Activated CD8-positive, alpha-beta memory T cell treated with anti-CD3 and anti-CD28 coated beads, Interleukin-2, amount 50 U/mL, for 1 hour (primary cell): ENCODE results near the gene ASB12.
A peak's percentile ranks its signal among the peaks of the same experiment; 100 is the strongest.
"Not testable (repeated sequence)": the region's sequence is repeated elsewhere in the genome, so short reads cannot be mapped to it uniquely, and the experiment has no call there.

Experiments used
- DNase-seq: peaks from one replicate; pipeline ENCODE4 v3.0.0-alpha.2; 2020; ENCODE audit errors: extremely low read depth

The ASB12 gene

GRCh38 chrX:64230123-64230970 lies at the start of gene ASB12:
TSS of gene ASB12 (minus strand) at chrX:64230607. CDS start at chrX:64225650, 4,957 bp downstream.
- DNase-seq: no peak

DNA sequence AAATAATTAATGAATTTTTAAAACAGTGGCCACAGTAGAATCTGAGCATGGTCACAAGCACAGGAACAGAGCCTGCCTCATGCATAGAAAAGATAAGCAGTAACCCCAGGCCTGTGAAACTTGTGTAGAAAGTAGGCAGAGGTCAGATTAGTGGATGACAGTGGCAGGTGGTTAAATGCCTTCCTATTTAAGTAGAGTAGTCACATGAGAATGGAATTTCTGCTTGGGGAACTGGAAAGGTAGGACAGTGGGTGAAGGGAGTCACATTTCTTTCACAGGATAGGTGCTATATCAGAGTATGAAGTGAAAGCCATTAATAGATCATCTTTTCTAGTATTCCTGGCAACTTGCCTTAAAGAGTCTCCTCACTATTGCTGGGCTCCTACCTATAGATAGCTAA lies 34.9 kb upstream of the ASB12 start:
- DNase-seq: no peak

DNA sequence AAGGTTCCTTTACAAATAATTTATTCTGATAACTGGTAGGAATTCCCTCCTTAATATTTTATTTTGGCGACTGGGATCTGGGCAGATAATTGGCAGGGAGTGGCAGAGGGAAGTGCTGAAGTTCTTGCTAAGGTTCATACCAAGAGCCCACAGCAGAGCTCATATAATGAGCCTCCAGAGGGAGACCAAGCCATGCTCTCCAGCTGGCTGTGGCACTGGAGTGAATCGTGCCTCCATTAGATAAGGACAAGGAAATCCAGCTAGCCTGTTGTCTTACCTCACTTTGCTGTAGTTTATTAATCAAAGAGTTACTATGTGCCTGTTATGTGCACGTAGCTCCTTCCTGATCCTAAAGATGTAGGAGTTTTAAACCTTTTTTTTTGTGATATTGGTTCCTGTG lies 1.3 kb downstream of the ASB12 start:
- no peak for DNase-seq

- DNase-seq: no peak
Observed at GRCh38 chrX:64218023-64218422, 12.4 kb downstream of the ASB12 start.

- DNase-seq: not testable (repeated sequence)
Observed at GRCh38 chrX:64213989-64214388, 16.4 kb downstream of the ASB12 start.

DNA sequence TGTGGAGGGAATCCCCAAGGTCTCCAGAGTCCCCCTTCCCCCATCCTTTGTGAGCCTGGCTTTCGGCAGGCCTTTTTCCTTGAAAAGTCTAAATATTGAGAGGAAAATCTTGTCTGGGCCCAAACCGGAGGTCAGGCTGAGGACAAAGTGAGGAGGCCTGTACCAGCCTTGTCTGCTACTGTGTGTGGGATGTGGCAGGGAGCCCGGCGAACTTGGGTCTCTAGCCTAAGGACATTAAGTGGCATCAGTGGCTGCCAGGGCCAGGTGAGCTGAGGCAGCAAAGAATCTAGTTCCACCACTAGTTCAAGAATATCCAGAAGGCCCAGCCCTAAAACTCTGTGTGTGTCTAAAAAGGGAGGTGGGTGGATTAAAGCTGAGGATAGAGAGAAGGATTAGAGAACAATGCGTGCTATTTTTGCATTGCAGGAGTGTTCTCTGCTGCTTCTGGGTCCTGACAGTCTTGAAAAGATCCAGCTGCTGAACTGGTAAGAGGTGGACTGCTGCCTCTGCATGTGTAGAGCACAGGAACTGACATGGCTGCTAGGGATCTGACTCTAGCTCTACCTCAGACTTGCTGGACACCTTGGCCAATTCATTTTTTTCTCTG lies 23.7 kb downstream of the ASB12 start:
- DNase-seq: no peak

- peak; percentile 73 for DNase-seq
Observed at GRCh38 chrX:64205735-64206501, 24.5 kb downstream of the ASB12 start.

DNA sequence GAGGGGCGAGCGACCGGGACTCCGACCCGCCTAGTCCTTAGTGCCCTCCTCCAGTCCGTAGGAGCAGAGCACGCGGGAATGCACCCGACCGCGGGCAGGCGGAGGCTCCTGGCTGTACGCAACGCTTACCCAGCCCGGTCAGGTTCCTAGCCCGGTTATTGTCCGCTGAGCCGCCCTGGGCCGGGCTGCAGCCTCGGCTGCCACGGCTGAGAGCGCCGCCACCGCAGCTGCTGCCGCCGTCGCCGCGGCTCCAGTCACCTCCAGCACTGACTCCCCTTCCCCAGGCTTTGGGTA lies 25.0 kb downstream of the ASB12 start, which contains the start of gene AMER1:
Gene AMER1, minus strand, starts transcription at position 268 of the 294 bp plus-strand sequence. CDS start 12,422 bp downstream, outside the sequence.
- DNase-seq: no peak

- no peak for DNase-seq
Observed at GRCh38 chrX:64204701-64205440, 25.5 kb downstream of the ASB12 start.

DNA sequence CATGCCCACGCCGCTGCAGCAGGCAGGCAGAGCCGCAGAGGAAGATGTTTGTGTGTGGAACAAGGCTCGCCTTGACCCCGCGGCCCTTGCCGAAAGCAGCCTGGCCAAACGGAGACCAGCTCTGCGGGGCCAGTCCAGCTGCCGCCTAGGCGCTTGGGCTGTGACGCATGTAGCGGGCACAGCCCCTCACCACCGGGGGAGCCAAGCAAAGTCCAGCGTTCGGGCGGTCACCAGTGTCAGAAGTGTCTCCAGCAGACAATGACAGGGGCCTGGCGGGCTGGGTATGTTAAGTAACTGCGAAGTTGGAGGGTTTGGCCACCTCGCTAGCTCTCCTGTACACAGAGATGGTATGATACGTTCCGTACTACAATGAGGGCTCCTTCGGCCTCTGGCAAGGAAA lies 26.2 kb downstream of the ASB12 start:
- no peak for DNase-seq

DNA sequence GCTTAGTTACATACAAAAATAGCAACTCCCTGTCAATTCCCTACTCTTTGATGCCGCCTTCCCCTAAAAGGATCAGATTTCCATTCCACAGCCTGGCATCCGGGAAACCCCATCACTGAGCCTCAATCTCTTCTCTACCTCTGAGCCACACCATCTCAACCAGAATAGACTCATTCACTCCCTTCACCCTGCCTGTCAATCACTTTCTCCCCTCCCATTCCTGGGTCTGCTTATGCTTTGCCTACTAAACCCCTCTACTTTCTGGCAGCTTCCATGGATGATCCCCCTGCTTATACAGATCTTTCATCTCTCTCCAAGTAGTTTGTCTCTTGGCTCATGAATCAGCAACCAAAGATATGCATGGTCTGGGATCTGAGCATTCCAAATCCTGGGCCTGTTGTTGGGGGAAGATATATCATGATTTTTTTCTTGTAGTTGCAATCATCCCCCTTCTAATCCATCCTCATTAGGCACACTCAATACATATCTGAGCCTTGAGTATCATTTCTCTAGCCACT lies 27.5 kb downstream of the ASB12 start:
- no peak for DNase-seq

- DNase-seq: no peak
Observed at GRCh38 chrX:64198036-64198435, 32.4 kb downstream of the ASB12 start.

DNA sequence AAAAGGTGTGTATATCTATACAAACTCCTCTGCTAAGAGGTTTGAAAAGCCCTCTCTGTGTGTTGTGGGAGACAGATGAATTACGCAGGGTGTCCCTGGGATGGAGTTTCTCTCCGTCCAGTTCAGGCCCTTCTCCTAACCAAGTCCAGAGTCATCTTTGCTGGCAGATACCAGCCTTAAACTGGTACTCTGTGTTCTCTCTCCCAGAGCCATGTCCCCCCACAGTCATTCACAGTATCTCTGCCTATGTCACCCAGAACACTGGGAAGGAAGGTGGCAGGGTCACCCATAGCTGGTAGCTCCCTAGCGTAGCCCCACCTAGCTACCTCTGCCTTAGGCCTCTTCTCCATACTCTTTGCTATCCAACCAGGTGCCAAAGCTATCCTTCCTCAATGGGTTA lies 33.8 kb downstream of the ASB12 start:
- DNase-seq: no peak

GRCh38 chrX:64195862-64196261 lies 34.5 kb downstream of the ASB12 start:
- no peak for DNase-seq

- DNase-seq: no peak
Observed at GRCh38 chrX:64192673-64193072, 37.7 kb downstream of the ASB12 start.

DNA sequence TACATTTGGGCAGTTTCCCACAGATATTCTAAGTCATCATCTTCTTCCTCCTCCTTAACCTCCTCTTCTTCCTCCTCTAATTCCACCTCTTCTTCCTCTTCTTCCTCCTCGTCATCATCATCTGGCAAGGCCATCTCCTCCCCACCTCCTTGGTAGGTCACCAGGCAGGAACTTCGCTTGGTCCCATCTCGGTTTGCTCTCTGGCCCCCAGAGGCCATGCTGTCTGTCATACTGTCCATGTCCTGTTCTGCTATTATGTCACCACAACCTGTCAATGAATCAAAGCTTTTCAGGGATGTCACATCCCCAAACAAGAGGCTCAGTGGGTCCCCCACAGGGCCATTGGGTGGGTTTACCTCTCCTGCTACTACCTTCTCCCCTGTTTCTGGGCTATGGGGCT lies 38.4 kb downstream of the ASB12 start:
- no peak for DNase-seq

GRCh38 chrX:64191281-64192010 lies 39.0 kb downstream of the ASB12 start:
- no peak for DNase-seq

- no peak for DNase-seq
Observed at GRCh38 chrX:64190136-64190740, 40.2 kb downstream of the ASB12 start.

GRCh38 chrX:64188901-64189300 lies 41.5 kb downstream of the ASB12 start:
- DNase-seq: no peak

- no peak for DNase-seq
Observed at GRCh38 chrX:64187762-64188150, 42.7 kb downstream of the ASB12 start.
